ENCODE results near the gene RASSF7. TPM values are rescaled to one million over a fixed set of nuclear protein-coding genes. Genes with fewer than 3 reads are reported as not detected.

The RASSF7 gene
- total and polyA plus RNA-seq, 2 donors (not counting 1 experiment from before 2014, with no cell fraction given): 29.8 to 89.3 TPM

DNA sequence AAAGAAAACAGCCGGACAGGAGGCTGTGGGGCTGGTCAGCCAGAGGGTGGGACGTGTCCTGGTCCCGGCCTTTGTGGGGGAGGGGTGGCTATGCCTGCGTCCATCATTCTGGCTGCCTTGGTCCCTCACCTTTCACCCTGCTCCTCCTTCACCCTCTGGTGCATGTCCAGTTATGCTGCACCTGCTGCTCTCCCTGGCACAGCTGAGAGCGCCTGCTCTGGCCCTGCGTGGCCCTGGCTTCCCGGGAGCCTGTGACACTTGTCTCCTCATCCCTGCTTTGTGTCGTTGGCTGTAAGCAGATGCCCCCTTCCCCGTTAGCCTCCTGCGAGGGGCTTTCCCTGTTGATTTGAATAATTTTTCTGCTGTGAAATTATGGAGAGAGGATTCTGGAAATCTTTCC, 32.1 kb downstream of the RASSF7 start:
- CTCF ChIA-PET: no interaction called here
- Histone ChIP-seq H3K79me2 (ENCODE audit: control insufficient read depth, insufficient read depth, low read length) (peaks cover 42% of the 10 kb centered on the region), H3K4me3 (ENCODE audit: control extremely low read depth in 1 of 5, extremely low read depth in 1 of 5, insufficient read depth in 1 of 5, low read depth in 2 of 5, low read length in 4 of 5) (no peak overlapping the region), H2AFZ (ENCODE audit: insufficient read depth, low read depth, low read length, poor library complexity, severe bottlenecking) (no peak overlapping the region), H3K27ac (ENCODE audit: low read length in 2 of 2) (no peak overlapping the region), H4K20me1 (ENCODE audit: control insufficient read depth, insufficient read depth, low read length, poor library complexity, severe bottlenecking) (peaks cover 66% of the 10 kb centered on the region), H3K27me3 (replicated peaks in 1 of 4; ENCODE audit: control extremely low read depth in 1 of 4, control insufficient read depth in 3 of 4, insufficient read depth in 4 of 4, low read length in 3 of 4) (no peaks in the 10 kb centered on the region), H3K9ac (ENCODE audit: low read length) (no peak overlapping the region), H3K9me3 (ENCODE audit: control extremely low read depth in 1 of 3, control insufficient read depth in 2 of 3, insufficient read depth in 1 of 3, low read length in 2 of 3) (no peaks in the 10 kb centered on the region), H3K36me3 (replicated peaks in 1 of 2; ENCODE audit: control extremely low read depth in 1 of 2, control insufficient read depth in 1 of 2, extremely low read depth in 1 of 2, insufficient read depth in 2 of 2, low read length in 1 of 2) (peaks cover 0 to 84% of the 10 kb centered on the region in 2 experiments), H3K4me2 (replicated peaks; ENCODE audit: low read depth, low read length, poor library complexity, severe bottlenecking) (no peak overlapping the region), H3K4me1 (ENCODE audit: control insufficient read depth in 2 of 2, insufficient read depth in 2 of 2, low read length in 2 of 2) (no peaks in the 10 kb centered on the region)
- H3K4me3 Mint-ChIP-seq: no peak overlapping the region
- no peak overlapping the region for H3K27ac Mint-ChIP-seq
- DNase-seq: no peak
- POLR2A ChIA-PET: no interaction called here
- H3K9me3 Mint-ChIP-seq (ENCODE audit: insufficient read depth): no peaks in the 10 kb centered on the region
- no peaks in the 10 kb centered on the region for H3K4me1 Mint-ChIP-seq
- H3K27me3 Mint-ChIP-seq: no peaks in the 10 kb centered on the region
- no peak for ATAC-seq (ENCODE audit: low read depth)
- TF ChIP-seq EZH2 (IDR thresholded peaks at IDR 0.05; ENCODE audit: borderline replicate concordance, insufficient read depth, low read depth, low read length, poor library complexity, severe bottlenecking): no peak
- TF ChIP-seq, protein P1, sequence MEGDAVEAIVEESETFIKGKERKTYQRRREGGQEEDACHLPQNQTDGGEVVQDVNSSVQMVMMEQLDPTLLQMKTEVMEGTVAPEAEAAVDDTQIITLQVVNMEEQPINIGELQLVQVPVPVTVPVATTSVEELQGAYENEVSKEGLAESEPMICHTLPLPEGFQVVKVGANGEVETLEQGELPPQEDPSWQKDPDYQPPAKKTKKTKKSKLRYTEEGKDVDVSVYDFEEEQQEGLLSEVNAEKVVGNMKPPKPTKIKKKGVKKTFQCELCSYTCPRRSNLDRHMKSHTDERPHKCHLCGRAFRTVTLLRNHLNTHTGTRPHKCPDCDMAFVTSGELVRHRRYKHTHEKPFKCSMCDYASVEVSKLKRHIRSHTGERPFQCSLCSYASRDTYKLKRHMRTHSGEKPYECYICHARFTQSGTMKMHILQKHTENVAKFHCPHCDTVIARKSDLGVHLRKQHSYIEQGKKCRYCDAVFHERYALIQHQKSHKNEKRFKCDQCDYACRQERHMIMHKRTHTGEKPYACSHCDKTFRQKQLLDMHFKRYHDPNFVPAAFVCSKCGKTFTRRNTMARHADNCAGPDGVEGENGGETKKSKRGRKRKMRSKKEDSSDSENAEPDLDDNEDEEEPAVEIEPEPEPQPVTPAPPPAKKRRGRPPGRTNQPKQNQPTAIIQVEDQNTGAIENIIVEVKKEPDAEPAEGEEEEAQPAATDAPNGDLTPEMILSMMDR (IDR thresholded peaks at IDR 0.05): no peak
- WGBS (ENCODE audit: insufficient coverage): 88% methylated on average over 7 of the region's 10 CpGs
- intact Hi-C loops (cut with micrococcal nuclease): no loop called here

DNA sequence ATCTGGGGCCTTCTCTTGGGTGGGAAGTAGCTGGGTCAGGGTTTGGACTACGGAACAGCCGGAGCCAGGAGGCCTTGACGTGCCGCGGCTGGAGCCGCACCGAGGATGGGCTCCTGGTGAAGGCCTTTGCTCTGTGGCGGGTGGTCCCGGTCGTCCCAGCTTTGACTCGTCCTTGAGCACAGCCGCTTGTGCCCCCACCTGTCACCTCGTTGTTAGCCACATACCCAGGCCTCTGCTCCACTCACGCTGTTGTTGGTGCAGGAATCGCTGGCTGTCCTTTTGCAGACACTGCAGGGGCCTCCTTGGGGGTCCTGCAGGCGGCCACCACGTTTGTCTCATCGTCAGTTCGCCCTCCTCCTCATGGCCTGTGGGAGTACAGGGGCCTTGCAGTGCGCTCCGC, 32.6 kb downstream of the RASSF7 start:
- Histone ChIP-seq H3K4me3 (ENCODE audit: control extremely low read depth in 1 of 5, extremely low read depth in 1 of 5, insufficient read depth in 1 of 5, low read depth in 2 of 5, low read length in 4 of 5) (no peak overlapping the region), H3K9ac (ENCODE audit: low read length) (no peak overlapping the region), H3K27me3 (replicated peaks in 1 of 4; ENCODE audit: control extremely low read depth in 1 of 4, control insufficient read depth in 3 of 4, insufficient read depth in 4 of 4, low read length in 3 of 4) (no peaks in the 10 kb centered on the region), H3K79me2 (ENCODE audit: control insufficient read depth, insufficient read depth, low read length) (peaks cover 41% of the 10 kb centered on the region), H3K27ac (ENCODE audit: low read length in 2 of 2) (no peak overlapping the region), H3K9me3 (ENCODE audit: control extremely low read depth in 1 of 3, control insufficient read depth in 2 of 3, insufficient read depth in 1 of 3, low read length in 2 of 3) (no peaks in the 10 kb centered on the region), H3K4me1 (ENCODE audit: control insufficient read depth in 2 of 2, insufficient read depth in 2 of 2, low read length in 2 of 2) (no peaks in the 10 kb centered on the region), H3K4me2 (replicated peaks; ENCODE audit: low read depth, low read length, poor library complexity, severe bottlenecking) (no peak overlapping the region), H4K20me1 (ENCODE audit: control insufficient read depth, insufficient read depth, low read length, poor library complexity, severe bottlenecking) (peaks cover 66% of the 10 kb centered on the region), H2AFZ (ENCODE audit: insufficient read depth, low read depth, low read length, poor library complexity, severe bottlenecking) (no peak overlapping the region), H3K36me3 (replicated peaks in 1 of 2; ENCODE audit: control extremely low read depth in 1 of 2, control insufficient read depth in 1 of 2, extremely low read depth in 1 of 2, insufficient read depth in 2 of 2, low read length in 1 of 2) (peaks cover 0 to 85% of the 10 kb centered on the region in 2 experiments)
- ChIA-PET CTCF (no interaction called here), POLR2A (no interaction called here)
- no peak overlapping the region for H3K27ac Mint-ChIP-seq
- H3K4me3 Mint-ChIP-seq: no peak overlapping the region
- WGBS (ENCODE audit: insufficient coverage): 98% methylated on average over 21 of the region's 21 CpGs
- no peaks in the 10 kb centered on the region for H3K4me1 Mint-ChIP-seq
- H3K27me3 Mint-ChIP-seq: no peaks in the 10 kb centered on the region
- no peak for TF ChIP-seq EZH2 (IDR thresholded peaks at IDR 0.05; ENCODE audit: borderline replicate concordance, insufficient read depth, low read depth, low read length, poor library complexity, severe bottlenecking)
- TF ChIP-seq, protein P1 (IDR thresholded peaks at IDR 0.05): no peak
- no peaks in the 10 kb centered on the region for H3K9me3 Mint-ChIP-seq (ENCODE audit: insufficient read depth)
- ATAC-seq (ENCODE audit: low read depth) (no peak), DNase-seq (no peak)
- intact Hi-C loops (cut with micrococcal nuclease): no loop called here

Measured in B cell (primary cell).